NT2/D1 (cell line): ENCODE data around the gene GASK1A.

ENCODE experiments used
- DNase-seq: peaks from one replicate; pipeline ENCODE4 v3.0.0-alpha.2; 2011; ENCODE audit warnings: low read depth, low spot score
- H3K27me3 ChIP-seq: 2 replicates; pipeline ENCODE4 v1.6.0; 2011; ENCODE audit warnings: mild to moderate bottlenecking; ENCODE audit not compliant: insufficient read length, insufficient read depth
- H3K36me3 ChIP-seq: 2 replicates; pipeline ENCODE4 v1.6.1; 2011; ENCODE audit warnings: mild to moderate bottlenecking, low read length, mixed read lengths; ENCODE audit not compliant: insufficient read depth, insufficient read length
- H3K4me1 ChIP-seq: 2 replicates; pipeline ENCODE4 v1.5.1; 2011; ENCODE audit not compliant: insufficient read depth, insufficient read length
- H3K4me3 ChIP-seq: 2 replicates; pipeline ENCODE4 v1.5.1; 2011; ENCODE audit warnings: low read depth; ENCODE audit not compliant: insufficient read length
- H3K9ac ChIP-seq: 2 replicates; pipeline ENCODE4 v1.6.0; 2011; ENCODE audit warnings: low read depth; ENCODE audit not compliant: insufficient read length
- H3K9me3 ChIP-seq: 2 replicates; pipeline ENCODE4 v1.5.1; 2011; ENCODE audit warnings: mild to moderate bottlenecking, low read length; ENCODE audit not compliant: insufficient read depth
- SUZ12 ChIP-seq: IDR thresholded peaks from 2 replicates; pipeline ENCODE4 v1.6.1; 2011; ENCODE audit not compliant: insufficient read length, insufficient read depth; ENCODE audit errors: extremely low read depth
- YY1 ChIP-seq: IDR thresholded peaks from 2 replicates; pipeline ENCODE4 v1.6.1; 2011; ENCODE audit not compliant: insufficient read length, insufficient read depth
- ZNF274 ChIP-seq: IDR thresholded peaks from 2 replicates; pipeline ENCODE4 v1.6.1; 2011; ENCODE audit warnings: mild to moderate bottlenecking, low read depth, low read length

The GASK1A gene

GRCh38 chr3:43093006-43093405, 113.9 kb downstream of the GASK1A start:
- no peak for DNase-seq
- TF ChIP-seq SUZ12 (no peak), YY1 (no peak), ZNF274 (no peak)
- H3K9ac ChIP-seq = no peak overlapping the region
- no peaks in the 10 kb centered on the region for H3K4me1 ChIP-seq
- H3K27me3 ChIP-seq = no peaks in the 10 kb centered on the region
- no peak overlapping the region for H3K4me3 ChIP-seq
- no peaks in the 10 kb centered on the region for H3K9me3 ChIP-seq
- H3K36me3 ChIP-seq = no peaks in the 10 kb centered on the region

- TF ChIP-seq SUZ12 (no peak), YY1 (no peak), ZNF274 (no peak)
Measured at GRCh38 chr3:43093974-43094373, 114.9 kb downstream of the GASK1A start.

GRCh38 chr3:43094381-43094780, 115.3 kb downstream of the GASK1A start:
- H3K36me3 ChIP-seq = no peaks in the 10 kb centered on the region
- H3K4me3 ChIP-seq = no peak overlapping the region
- TF ChIP-seq YY1 (no peak), SUZ12 (no peak), ZNF274 (no peak)
- no peaks in the 10 kb centered on the region for H3K27me3 ChIP-seq
- no peaks in the 10 kb centered on the region for H3K4me1 ChIP-seq
- no peak overlapping the region for H3K9ac ChIP-seq
- H3K9me3 ChIP-seq = no peaks in the 10 kb centered on the region
- DNase-seq = no peak

More at GRCh38 chr3:43093974-43094373, 114.9 kb downstream of the GASK1A start:
- Histone ChIP-seq H3K27me3 (no peaks in the 10 kb centered on the region), H3K36me3 (no peaks in the 10 kb centered on the region), H3K9me3 (no peaks in the 10 kb centered on the region), H3K4me3 (no peak overlapping the region), H3K4me1 (no peaks in the 10 kb centered on the region), H3K9ac (no peak overlapping the region)
- no peak for DNase-seq

- DNase-seq = no peak
- H3K4me3 ChIP-seq = no peak overlapping the region
- H3K9ac ChIP-seq = no peak overlapping the region
- no peaks in the 10 kb centered on the region for H3K4me1 ChIP-seq
- no peaks in the 10 kb centered on the region for H3K9me3 ChIP-seq
- no peaks in the 10 kb centered on the region for H3K36me3 ChIP-seq
- H3K27me3 ChIP-seq = no peaks in the 10 kb centered on the region
- TF ChIP-seq ZNF274 (no peak), SUZ12 (no peak), YY1 (no peak)
Measured at GRCh38 chr3:43094851-43095250, 115.7 kb downstream of the GASK1A start.

GRCh38 chr3:43095370-43095769, 116.3 kb downstream of the GASK1A start:
- Histone ChIP-seq H3K9ac (no peak overlapping the region), H3K9me3 (no peaks in the 10 kb centered on the region), H3K4me3 (no peak overlapping the region), H3K27me3 (no peaks in the 10 kb centered on the region), H3K36me3 (no peaks in the 10 kb centered on the region), H3K4me1 (no peaks in the 10 kb centered on the region)
- no peak for DNase-seq
- TF ChIP-seq YY1 = no peak
- TF ChIP-seq ZNF274 = no peak
- no peak for TF ChIP-seq SUZ12

- Histone ChIP-seq H3K4me3 (no peak overlapping the region), H3K9me3 (no peaks in the 10 kb centered on the region), H3K9ac (no peak overlapping the region), H3K36me3 (no peaks in the 10 kb centered on the region), H3K27me3 (no peaks in the 10 kb centered on the region), H3K4me1 (no peaks in the 10 kb centered on the region)
- DNase-seq = no peak
- TF ChIP-seq YY1 (no peak), ZNF274 (no peak), SUZ12 (no peak)
Measured at GRCh38 chr3:43096761-43097160, 117.7 kb downstream of the GASK1A start.

GRCh38 chr3:43097400-43098080, 118.4 kb downstream of the GASK1A start:
- Histone ChIP-seq H3K9me3 (no peaks in the 10 kb centered on the region), H3K27me3 (no peaks in the 10 kb centered on the region), H3K4me3 (no peak overlapping the region), H3K9ac (no peak overlapping the region), H3K4me1 (no peaks in the 10 kb centered on the region), H3K36me3 (no peaks in the 10 kb centered on the region)
- DNase-seq = no peak
- no peak for TF ChIP-seq SUZ12
- no peak for TF ChIP-seq YY1
- no peak for TF ChIP-seq ZNF274
